ENCODE measurements around the gene INSYN1. TPM values are rescaled to one million over a fixed set of nuclear protein-coding genes. Genes with fewer than 3 reads are reported as not detected.
"Not testable (repeated sequence)": the region's sequence is repeated elsewhere in the genome, so short reads cannot be mapped to it uniquely, and the experiment has no call there.

The INSYN1 gene
- total and polyA plus RNA-seq, 9 of the 15 experiments (the other 6 are each of a cell fraction or from before 2014, with no cell fraction given): not detected

DNA sequence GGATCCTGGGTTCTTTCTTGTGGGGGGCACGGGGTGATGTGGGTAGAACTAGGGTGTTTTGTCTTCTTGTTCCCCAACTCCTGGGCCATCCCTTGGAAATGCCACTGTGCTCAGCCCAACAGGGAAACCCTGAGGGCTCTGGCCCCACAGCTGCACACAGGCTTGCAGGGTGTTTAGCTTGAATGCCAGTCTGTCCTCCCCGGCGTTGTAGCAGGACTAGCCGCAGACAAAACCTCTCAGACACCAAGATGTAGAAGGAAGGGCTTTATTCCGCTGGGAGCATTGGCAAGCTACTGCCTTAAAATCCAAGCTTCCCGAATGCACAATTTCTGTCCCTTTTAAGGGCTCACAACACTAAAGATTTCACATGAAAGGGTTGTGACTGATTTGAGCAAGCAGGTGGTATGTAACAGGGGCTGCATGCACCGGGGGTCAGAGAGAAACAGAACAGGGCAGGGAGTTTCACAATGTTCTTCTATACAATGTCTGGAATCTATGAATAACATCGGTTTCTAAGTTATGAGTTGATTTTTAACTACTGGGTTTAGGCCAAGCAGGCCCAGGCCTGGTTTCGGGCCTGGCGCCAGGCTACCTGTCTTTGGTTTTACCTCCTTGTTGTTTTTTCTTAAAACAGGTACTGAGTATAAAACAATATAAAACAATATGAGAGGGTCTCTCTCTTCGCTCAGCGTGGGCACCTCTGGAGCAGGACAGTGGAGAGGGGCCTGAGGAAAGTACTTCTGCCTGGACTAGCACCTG lies 32.3 kb upstream of the INSYN1 start:
- H3K4me3 ChIP-seq; H3K9me1 ChIP-seq (ENCODE audit: control insufficient read depth, insufficient read depth, low read length); DNase-seq (ENCODE audit: extremely low read depth in 1 of 4, low spot score in 3 of 4); H2AFZ ChIP-seq (ENCODE audit: low read depth, low read length); H3K36me3 ChIP-seq (ENCODE audit: control insufficient read depth, insufficient read depth, low read length); H3K9ac ChIP-seq (ENCODE audit: insufficient read depth in 1 of 2, low read depth in 2 of 2, low read length in 2 of 2); intact Hi-C loops (cut with micrococcal nuclease); FAIRE-seq; H3K79me2 ChIP-seq (ENCODE audit: control insufficient read depth, insufficient read depth, low read length); H4K20me1 ChIP-seq (replicated peaks; ENCODE audit: control insufficient read depth, insufficient read depth, low read length); H3K9me3 ChIP-seq (replicated peaks; ENCODE audit: control insufficient read depth, insufficient read depth, low read depth, low read length); ATAC-seq; CTCF ChIA-PET (ENCODE audit: low intra/inter-chr PET ratio); POLR2A ChIA-PET; H3K27ac ChIP-seq (ENCODE audit: extremely low read depth, low read depth, low read length); in situ Hi-C loops (cut with MboI); H3K4me2 ChIP-seq (ENCODE audit: insufficient read depth, low read length); BruUV-seq (replicated peaks): not testable (repeated sequence)
- H3K27me3 ChIP-seq (ENCODE audit: control insufficient read depth in 2 of 2, insufficient read depth in 2 of 2, low read length in 2 of 2): peaks cover 0 to 29% of the 10 kb centered on the region in 2 experiments; a peak in 2 of 5 replicates
- 19% methylated on average over 12 of the region's 12 CpGs for WGBS (ENCODE audit: insufficient coverage, low coverage, missing lambda C conversion rate)
- peaks cover 5 to 13% of the 10 kb centered on the region in 2 experiments; a peak in 3 of 5 replicates for H3K4me1 ChIP-seq (replicated peaks in 1 of 2; ENCODE audit: control insufficient read depth in 2 of 2, insufficient read depth in 2 of 2, low read length in 2 of 2)

- DNase-seq (ENCODE audit: extremely low read depth in 1 of 4, low spot score in 3 of 4) (no peak), FAIRE-seq (no peak), ATAC-seq (no peak)
- peaks cover 5 to 18% of the 10 kb centered on the region in 2 experiments; a peak in 3 of 5 replicates for H3K4me1 ChIP-seq (replicated peaks in 1 of 2; ENCODE audit: control insufficient read depth in 2 of 2, insufficient read depth in 2 of 2, low read length in 2 of 2)
- no peak overlapping the region for H3K9ac ChIP-seq (ENCODE audit: insufficient read depth in 1 of 2, low read depth in 2 of 2, low read length in 2 of 2)
- CTCF ChIA-PET (ENCODE audit: low intra/inter-chr PET ratio): no interaction called here
- H3K4me3 ChIP-seq: no peak overlapping the region
- peaks cover 0 to 22% of the 10 kb centered on the region in 2 experiments; a peak in 2 of 5 replicates for H3K27me3 ChIP-seq (ENCODE audit: control insufficient read depth in 2 of 2, insufficient read depth in 2 of 2, low read length in 2 of 2)
- H3K9me1 ChIP-seq (ENCODE audit: control insufficient read depth, insufficient read depth, low read length): no peaks in the 10 kb centered on the region
- WGBS (ENCODE audit: insufficient coverage, low coverage, missing lambda C conversion rate): 13% methylated on average over 3 of the region's 3 CpGs
- no peak overlapping the region for H3K27ac ChIP-seq (ENCODE audit: extremely low read depth, low read depth, low read length)
- H2AFZ ChIP-seq (ENCODE audit: low read depth, low read length): no peak overlapping the region
- POLR2A ChIA-PET: no interaction called here
- TF ChIP-seq MITF (IDR thresholded peaks at IDR 0.05) (no peak), HDAC1 (IDR thresholded peaks at IDR 0.05) (no peak), WHSC1 (IDR thresholded peaks at IDR 0.05; ENCODE audit: low read length) (no peak), NR2F6 (CRISPR knock-in tag; IDR thresholded peaks at IDR 0.05) (no peak), CXXC5 (CRISPR knock-in tag; IDR thresholded peaks at IDR 0.05) (no peak), HSF4 (CRISPR knock-in tag; IDR thresholded peaks at IDR 0.05; ENCODE audit: borderline replicate concordance) (no peak)
- TF ChIP-seq, protein P1, sequence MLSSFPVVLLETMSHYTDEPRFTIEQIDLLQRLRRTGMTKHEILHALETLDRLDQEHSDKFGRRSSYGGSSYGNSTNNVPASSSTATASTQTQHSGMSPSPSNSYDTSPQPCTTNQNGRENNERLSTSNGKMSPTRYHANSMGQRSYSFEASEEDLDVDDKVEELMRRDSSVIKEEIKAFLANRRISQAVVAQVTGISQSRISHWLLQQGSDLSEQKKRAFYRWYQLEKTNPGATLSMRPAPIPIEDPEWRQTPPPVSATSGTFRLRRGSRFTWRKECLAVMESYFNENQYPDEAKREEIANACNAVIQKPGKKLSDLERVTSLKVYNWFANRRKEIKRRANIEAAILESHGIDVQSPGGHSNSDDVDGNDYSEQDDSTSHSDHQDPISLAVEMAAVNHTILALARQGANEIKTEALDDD (IDR thresholded peaks at IDR 0.05): no peak
- TF ChIP-seq, protein P2, sequence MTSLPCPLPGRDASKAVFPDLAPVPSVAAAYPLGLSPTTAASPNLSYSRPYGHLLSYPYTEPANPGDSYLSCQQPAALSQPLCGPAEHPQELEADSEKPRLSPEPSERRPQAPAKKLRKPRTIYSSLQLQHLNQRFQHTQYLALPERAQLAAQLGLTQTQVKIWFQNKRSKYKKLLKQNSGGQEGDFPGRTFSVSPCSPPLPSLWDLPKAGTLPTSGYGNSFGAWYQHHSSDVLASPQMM (CRISPR knock-in tag; IDR thresholded peaks at IDR 0.05): no peak
- H4K20me1 ChIP-seq (replicated peaks; ENCODE audit: control insufficient read depth, insufficient read depth, low read length): no peaks in the 10 kb centered on the region; the same call in 1 of the 2 replicates
- H3K4me2 ChIP-seq (ENCODE audit: insufficient read depth, low read length): no peak overlapping the region
- H3K9me3 ChIP-seq (replicated peaks; ENCODE audit: control insufficient read depth, insufficient read depth, low read depth, low read length): no peaks in the 10 kb centered on the region
- intact Hi-C loops (cut with micrococcal nuclease) (no loop called here), in situ Hi-C loops (cut with MboI) (no loop called here)
- BruUV-seq (replicated peaks): no TSS peak
- no peaks in the 10 kb centered on the region for H3K36me3 ChIP-seq (ENCODE audit: control insufficient read depth, insufficient read depth, low read length)
- no peaks in the 10 kb centered on the region for H3K79me2 ChIP-seq (ENCODE audit: control insufficient read depth, insufficient read depth, low read length)
Measured at GRCh38 chr15:73784291-73784690, 31.1 kb upstream of the INSYN1 start.

Data from K562 (cell line).